Measurements from ENCODE around the gene PITPNM3. TPM values are rescaled to one million over a fixed set of nuclear protein-coding genes. Genes with fewer than 3 reads are reported as not detected.

The PITPNM3 gene
- total RNA-seq, 2 donors from 2014 or later, result 1.3 to 3.4 TPM

- TF ChIP-seq POLR2A (IDR thresholded peaks at IDR 0.05) (no peak), CTCF (IDR thresholded peaks at IDR 0.05) (no peak)
- no peaks in the 10 kb centered on the region for H3K4me1 ChIP-seq
- H3K27ac ChIP-seq, result no peak overlapping the region
- no peak for DNase-seq
- no peak for ATAC-seq
- WGBS, 2 donors, result 92 to 94% methylated on average over 4 of the region's 4 CpGs
- H3K27me3 ChIP-seq, result no peaks in the 10 kb centered on the region
- no peaks in the 10 kb centered on the region for H3K9me3 ChIP-seq
- intact Hi-C loops (cut with DNase I), result no loop called here
- no peak overlapping the region for H3K4me3 ChIP-seq
- H3K36me3 ChIP-seq (replicated peaks in 1 of 2; ENCODE audit: insufficient read depth in 1 of 2, low read depth in 2 of 2), result no peaks in the 10 kb centered on the region
Measured at GRCh38 chr17:6542577-6542976, 13.8 kb downstream of the PITPNM3 start.

GRCh38 chr17:6541886-6542285, 14.5 kb downstream of the PITPNM3 start:
- Histone ChIP-seq H3K36me3 (replicated peaks in 1 of 2; ENCODE audit: insufficient read depth in 1 of 2, low read depth in 2 of 2) (no peaks in the 10 kb centered on the region), H3K27ac (no peak overlapping the region)
- 84 to 100% methylated on average over 4 of the region's 4 CpGs for WGBS, 2 donors

GRCh38 chr17:6539871-6540270, 16.5 kb downstream of the PITPNM3 start:
- Histone ChIP-seq H3K27ac (no peak overlapping the region), H3K4me3 (no peak overlapping the region), H3K9me3 (no peaks in the 10 kb centered on the region), H3K27me3 (no peaks in the 10 kb centered on the region), H3K4me1 (no peaks in the 10 kb centered on the region), H3K36me3 (replicated peaks in 1 of 2; ENCODE audit: insufficient read depth in 1 of 2, low read depth in 2 of 2) (no peaks in the 10 kb centered on the region)
- ATAC-seq (no peak), DNase-seq (no peak)
- 54 to 60% methylated on average over 3 of the region's 3 CpGs for WGBS, 2 donors
- intact Hi-C loops (cut with DNase I), result no loop called here
- TF ChIP-seq CTCF (IDR thresholded peaks at IDR 0.05) (no peak), POLR2A (IDR thresholded peaks at IDR 0.05) (no peak)

More at GRCh38 chr17:6541886-6542285, 14.5 kb downstream of the PITPNM3 start:
- Histone ChIP-seq H3K4me3 (no peak overlapping the region), H3K27me3 (no peaks in the 10 kb centered on the region), H3K4me1 (no peaks in the 10 kb centered on the region), H3K9me3 (no peaks in the 10 kb centered on the region)
- intact Hi-C loops (cut with DNase I), result no loop called here
- ATAC-seq (no peak), DNase-seq (no peak)
- TF ChIP-seq CTCF (IDR thresholded peaks at IDR 0.05), result no peak
- no peak for TF ChIP-seq POLR2A (IDR thresholded peaks at IDR 0.05)

GRCh38 chr17:6536566-6537065, 19.7 kb downstream of the PITPNM3 start:
- Histone ChIP-seq H3K27me3 (no peaks in the 10 kb centered on the region), H3K9me3 (no peaks in the 10 kb centered on the region), H3K4me3 (no peak overlapping the region), H3K27ac (no peak overlapping the region), H3K36me3 (replicated peaks in 1 of 2; ENCODE audit: insufficient read depth in 1 of 2, low read depth in 2 of 2) (no peaks in the 10 kb centered on the region), H3K4me1 (no peaks in the 10 kb centered on the region)
- 81 to 90% methylated on average over 8 to 10 of the region's 10 CpGs for WGBS, 2 donors
- no peak for TF ChIP-seq CTCF (IDR thresholded peaks at IDR 0.05)
- no peak for TF ChIP-seq POLR2A (IDR thresholded peaks at IDR 0.05)
- intact Hi-C loops (cut with DNase I), result no loop called here
- ATAC-seq, result no peak
- no peak for DNase-seq

GRCh38 chr17:6536053-6536452, 20.3 kb downstream of the PITPNM3 start:
- DNase-seq (no peak), ATAC-seq (no peak)
- no peak overlapping the region for H3K27ac ChIP-seq
- WGBS, 2 donors, result 71 to 80% methylated on average over 10 of the region's 10 CpGs
- TF ChIP-seq POLR2A (IDR thresholded peaks at IDR 0.05) (no peak), CTCF (IDR thresholded peaks at IDR 0.05) (no peak)
- H3K4me1 ChIP-seq, result no peaks in the 10 kb centered on the region
- H3K9me3 ChIP-seq, result no peaks in the 10 kb centered on the region
- H3K27me3 ChIP-seq, result no peaks in the 10 kb centered on the region
- intact Hi-C loops (cut with DNase I), result no loop called here
- no peak overlapping the region for H3K4me3 ChIP-seq
- H3K36me3 ChIP-seq (replicated peaks in 1 of 2; ENCODE audit: insufficient read depth in 1 of 2, low read depth in 2 of 2), result no peaks in the 10 kb centered on the region
